ENCODE measurements around the gene FRMPD2. TPM values are rescaled to one million over a fixed set of nuclear protein-coding genes. Genes with fewer than 3 reads are reported as not detected.

Gene FRMPD2
- total RNA-seq, 1 experiment from 2014 or later, result 0.44 TPM

DNA sequence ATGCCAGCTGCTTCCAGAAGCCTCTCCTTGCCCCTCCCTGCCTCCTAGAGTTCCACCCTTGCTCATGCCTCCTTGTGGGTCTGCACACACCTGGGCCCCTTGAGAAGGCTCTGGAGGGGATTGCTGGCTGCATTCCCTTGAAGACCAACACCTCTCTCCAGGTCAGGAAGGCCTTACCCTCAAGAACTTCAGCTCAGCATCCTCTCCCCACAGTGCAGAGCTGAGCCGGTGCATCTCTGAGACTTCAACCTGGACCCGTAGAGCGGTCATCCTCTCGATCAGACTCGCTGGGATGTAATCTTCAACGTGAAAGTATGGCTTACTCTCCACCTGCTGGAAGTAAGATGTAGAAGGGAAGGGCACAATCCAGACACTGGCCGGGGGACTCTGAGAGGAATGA is 62.7 kb downstream of the FRMPD2 start:
- Histone ChIP-seq H2BK15ac (ENCODE audit: low read depth, low read length) (no peak overlapping the region), H3K14ac (ENCODE audit: insufficient read depth, low read length) (no peak overlapping the region), H3K27me3 (ENCODE audit: insufficient read depth, low read length) (no peaks in the 10 kb centered on the region), H2BK120ac (ENCODE audit: low read depth, low read length, poor library complexity, severe bottlenecking) (no peak overlapping the region), H2AFZ (ENCODE audit: low read length) (no peak overlapping the region), H3K23ac (ENCODE audit: insufficient read length, low read depth, low read length) (no peak overlapping the region), H3K79me2 (ENCODE audit: insufficient read depth, low read length) (no peaks in the 10 kb centered on the region), H3K9me3 (ENCODE audit: control insufficient read depth, low read depth, low read length) (no peaks in the 10 kb centered on the region), H4K20me1 (ENCODE audit: control insufficient read depth, insufficient read depth, insufficient read length) (no peaks in the 10 kb centered on the region), H3K23me2 (ENCODE audit: insufficient read length, low read depth, low read length, poor library complexity, severe bottlenecking) (no peaks in the 10 kb centered on the region), H3K18ac (ENCODE audit: insufficient read length, low read depth, low read length) (no peak overlapping the region), H3K27ac (ENCODE audit: insufficient read length, low read depth, low read length) (no peak overlapping the region), H3K4me2 (ENCODE audit: insufficient read depth, insufficient read length, low read length) (no peak overlapping the region), H2AK5ac (ENCODE audit: insufficient read length, low read length) (no peak overlapping the region), H2BK20ac (ENCODE audit: low read depth, low read length, poor library complexity, severe bottlenecking) (no peak overlapping the region), H2BK5ac (ENCODE audit: insufficient read length, low read length) (no peak overlapping the region), H2BK12ac (ENCODE audit: insufficient read length, low read depth, low read length) (no peak overlapping the region), H3K79me1 (ENCODE audit: insufficient read depth, low read depth, low read length, poor library complexity, severe bottlenecking) (no peaks in the 10 kb centered on the region), H3K4ac (ENCODE audit: low read depth, low read length) (no peak overlapping the region), H3T11ph (ENCODE audit: low read length) (no peak overlapping the region), H3K9ac (ENCODE audit: extremely low read depth, insufficient read length, low read length) (no peak overlapping the region), H4K8ac (replicated peaks; ENCODE audit: insufficient read length, low read depth, low read length) (no peak overlapping the region), H4K5ac (ENCODE audit: insufficient read length, low read depth, low read length) (no peak overlapping the region), H3K56ac (ENCODE audit: insufficient read length, low read depth, low read length) (no peak overlapping the region), H4K91ac (ENCODE audit: insufficient read length, low read depth, low read length) (no peak overlapping the region), H3K4me1 (ENCODE audit: insufficient read depth, low read length) (no peaks in the 10 kb centered on the region)
- no CpG with 5 or more reads among the region's 7 CpGs for WGBS (ENCODE audit: extremely low coverage, insufficient read length, low lambda C conversion rate)
- Mint-ChIP-seq H3K27me3 (ENCODE audit: low read depth) (no peaks in the 10 kb centered on the region), H3K4me1 (peaks cover 10 to 12% of the 10 kb centered on the region in 2 experiments; a peak in 3 of 4 replicates), H3K36me3 (ENCODE audit: insufficient read depth in 1 of 3, low read depth in 3 of 3) (no peaks in the 10 kb centered on the region; a peak in 1 of 7 replicates), H3K27ac (no peak overlapping the region), H3K4me3 (no peak overlapping the region), H3K9me3 (0 out of 5 replicates have a peak, but pooled peaks cover 2 to 3% of the 10 kb centered on the region in 2 experiments)
- TF ChIP-seq, protein P1, sequence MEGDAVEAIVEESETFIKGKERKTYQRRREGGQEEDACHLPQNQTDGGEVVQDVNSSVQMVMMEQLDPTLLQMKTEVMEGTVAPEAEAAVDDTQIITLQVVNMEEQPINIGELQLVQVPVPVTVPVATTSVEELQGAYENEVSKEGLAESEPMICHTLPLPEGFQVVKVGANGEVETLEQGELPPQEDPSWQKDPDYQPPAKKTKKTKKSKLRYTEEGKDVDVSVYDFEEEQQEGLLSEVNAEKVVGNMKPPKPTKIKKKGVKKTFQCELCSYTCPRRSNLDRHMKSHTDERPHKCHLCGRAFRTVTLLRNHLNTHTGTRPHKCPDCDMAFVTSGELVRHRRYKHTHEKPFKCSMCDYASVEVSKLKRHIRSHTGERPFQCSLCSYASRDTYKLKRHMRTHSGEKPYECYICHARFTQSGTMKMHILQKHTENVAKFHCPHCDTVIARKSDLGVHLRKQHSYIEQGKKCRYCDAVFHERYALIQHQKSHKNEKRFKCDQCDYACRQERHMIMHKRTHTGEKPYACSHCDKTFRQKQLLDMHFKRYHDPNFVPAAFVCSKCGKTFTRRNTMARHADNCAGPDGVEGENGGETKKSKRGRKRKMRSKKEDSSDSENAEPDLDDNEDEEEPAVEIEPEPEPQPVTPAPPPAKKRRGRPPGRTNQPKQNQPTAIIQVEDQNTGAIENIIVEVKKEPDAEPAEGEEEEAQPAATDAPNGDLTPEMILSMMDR (conservative IDR thresholded peaks at IDR 0.05), result no peak
- DNase-seq, result no peak

All from H9 (cell line).